ENCODE measurements around the gene BARHL2. TPM values are rescaled to one million over a fixed set of nuclear protein-coding genes. Genes with fewer than 3 reads are reported as not detected.

Gene BARHL2
- total RNA-seq, 1 experiment from 2014 or later, result not detected

DNA sequence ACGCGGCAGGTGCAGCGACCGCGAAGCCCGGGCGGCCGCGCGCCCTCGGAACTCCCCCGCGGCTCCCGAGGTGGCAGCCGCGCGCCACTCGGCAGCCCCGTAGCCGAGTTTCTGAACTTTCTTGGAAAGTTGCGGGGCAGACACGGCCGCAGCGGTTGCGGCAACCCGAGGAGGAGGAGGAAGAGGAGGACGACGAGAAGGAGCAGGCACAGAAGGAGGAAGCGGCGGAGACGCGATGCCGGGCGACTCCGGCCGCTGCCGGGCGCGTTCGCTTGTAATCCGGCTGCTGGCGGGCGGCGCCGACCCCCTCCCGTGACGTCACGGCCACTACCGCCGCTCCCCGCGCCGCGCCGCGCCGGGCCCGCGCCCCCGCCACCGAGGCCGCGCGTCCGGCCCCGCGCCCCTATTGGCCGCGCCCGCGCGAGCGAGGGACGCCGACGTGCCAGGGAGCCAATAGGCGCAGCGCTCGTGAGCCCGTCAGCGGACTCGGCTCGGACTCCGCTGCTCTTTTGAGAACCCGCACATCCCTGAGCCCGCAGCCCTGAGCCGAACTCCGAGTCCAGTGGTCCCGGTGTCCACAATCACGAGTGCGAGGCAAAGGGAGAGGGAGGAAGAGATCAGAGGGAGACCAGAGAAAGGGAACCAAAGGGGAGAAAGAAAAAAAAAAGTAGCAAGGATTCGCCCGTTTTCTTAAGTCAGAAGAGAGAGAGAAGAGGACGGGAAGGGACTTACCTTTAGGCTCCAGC, 736 bp upstream of the BARHL2 start:
- H3K9me3 Mint-ChIP-seq, result no peaks in the 10 kb centered on the region
- POLR2A ChIA-PET, result interaction anchor here (0.6 kb wide), 1 partner anchor 463 kb away, joined by 3 read pairs; no protein-coding TSS in a partner anchor
- CTCF ChIA-PET, result interaction anchor here (1.1 to 2.6 kb wide), 5 partner anchors 11 to 447 kb away, joined by 6 to 27 read pairs (median 11); no protein-coding TSS in a partner anchor
- peak; percentile 78 for DNase-seq (ENCODE audit: low spot score)
- peak; percentile 60 for ATAC-seq
- peaks cover 99% of the 10 kb centered on the region for H3K27me3 Mint-ChIP-seq (ENCODE audit: low read depth)
- H3K4me3 Mint-ChIP-seq, result peak overlapping the region; percentile 80
- peak; percentile 67 for TF ChIP-seq NFYB (CRISPR knock-in tag; conservative IDR thresholded peaks at IDR 0.05; ENCODE audit: low read depth)
- TF ChIP-seq, protein P1, sequence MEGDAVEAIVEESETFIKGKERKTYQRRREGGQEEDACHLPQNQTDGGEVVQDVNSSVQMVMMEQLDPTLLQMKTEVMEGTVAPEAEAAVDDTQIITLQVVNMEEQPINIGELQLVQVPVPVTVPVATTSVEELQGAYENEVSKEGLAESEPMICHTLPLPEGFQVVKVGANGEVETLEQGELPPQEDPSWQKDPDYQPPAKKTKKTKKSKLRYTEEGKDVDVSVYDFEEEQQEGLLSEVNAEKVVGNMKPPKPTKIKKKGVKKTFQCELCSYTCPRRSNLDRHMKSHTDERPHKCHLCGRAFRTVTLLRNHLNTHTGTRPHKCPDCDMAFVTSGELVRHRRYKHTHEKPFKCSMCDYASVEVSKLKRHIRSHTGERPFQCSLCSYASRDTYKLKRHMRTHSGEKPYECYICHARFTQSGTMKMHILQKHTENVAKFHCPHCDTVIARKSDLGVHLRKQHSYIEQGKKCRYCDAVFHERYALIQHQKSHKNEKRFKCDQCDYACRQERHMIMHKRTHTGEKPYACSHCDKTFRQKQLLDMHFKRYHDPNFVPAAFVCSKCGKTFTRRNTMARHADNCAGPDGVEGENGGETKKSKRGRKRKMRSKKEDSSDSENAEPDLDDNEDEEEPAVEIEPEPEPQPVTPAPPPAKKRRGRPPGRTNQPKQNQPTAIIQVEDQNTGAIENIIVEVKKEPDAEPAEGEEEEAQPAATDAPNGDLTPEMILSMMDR (IDR thresholded peaks at IDR 0.05), result no peak
- peaks cover 62% of the 10 kb centered on the region for H3K4me1 Mint-ChIP-seq
- H3K27ac Mint-ChIP-seq, result peak overlapping the region; percentile 64; the same call in 1 of the 2 replicates
- H3K36me3 Mint-ChIP-seq, result no peaks in the 10 kb centered on the region; the same call in 1 of the 2 replicates

DNA sequence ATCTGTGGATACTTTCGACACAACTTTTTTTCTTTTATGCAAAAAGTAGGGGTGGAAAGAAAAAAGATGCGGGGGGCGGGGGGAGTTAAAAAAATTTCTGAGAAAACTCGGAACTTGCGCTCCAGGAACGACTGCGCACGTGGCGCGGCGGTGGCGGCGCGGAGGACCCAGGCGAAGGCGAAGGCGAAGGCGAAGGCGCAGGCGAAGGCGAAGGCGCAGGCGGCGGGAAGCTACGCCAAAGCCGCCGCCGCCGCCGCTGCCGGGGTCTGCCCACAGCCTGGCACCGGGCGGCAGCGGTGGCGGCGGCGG, 208 bp upstream of the BARHL2 start:
- peaks cover 66% of the 10 kb centered on the region for H3K4me1 Mint-ChIP-seq
- H3K9me3 Mint-ChIP-seq, result no peaks in the 10 kb centered on the region
- no peak for ATAC-seq

DNA sequence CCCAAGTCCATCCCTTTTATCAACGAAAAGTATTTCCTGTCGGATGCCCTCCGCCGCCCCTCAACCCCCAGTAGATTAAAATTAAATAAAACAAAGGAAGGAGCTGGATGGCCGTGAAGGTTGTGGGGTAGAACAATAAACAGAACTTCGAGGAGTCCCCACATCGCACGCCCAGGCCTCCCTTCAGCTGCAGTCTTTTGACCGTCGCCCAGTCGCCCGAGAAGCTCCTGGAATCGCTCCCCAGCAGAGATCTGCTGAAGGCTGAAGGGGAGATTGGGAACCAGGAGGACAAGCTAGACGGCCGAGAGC, 905 bp downstream of the BARHL2 start:
- Mint-ChIP-seq H3K9me3 (no peaks in the 10 kb centered on the region), H3K4me3 (peak overlapping the region; percentile 75), H3K27ac (no peak overlapping the region), H3K27me3 (ENCODE audit: low read depth) (peaks cover 99% of the 10 kb centered on the region), H3K36me3 (no peaks in the 10 kb centered on the region; the same call in 1 of the 2 replicates), H3K4me1 (peaks cover 71% of the 10 kb centered on the region)
- no peak for TF ChIP-seq ZNF423 (CRISPR knock-in tag; IDR thresholded peaks at IDR 0.05)
- TF ChIP-seq NFYB (CRISPR knock-in tag; conservative IDR thresholded peaks at IDR 0.05; ENCODE audit: low read depth), result no peak
- TF ChIP-seq SOX15 (CRISPR knock-in tag; IDR thresholded peaks at IDR 0.05), result no peak
- TF ChIP-seq, protein P2, sequence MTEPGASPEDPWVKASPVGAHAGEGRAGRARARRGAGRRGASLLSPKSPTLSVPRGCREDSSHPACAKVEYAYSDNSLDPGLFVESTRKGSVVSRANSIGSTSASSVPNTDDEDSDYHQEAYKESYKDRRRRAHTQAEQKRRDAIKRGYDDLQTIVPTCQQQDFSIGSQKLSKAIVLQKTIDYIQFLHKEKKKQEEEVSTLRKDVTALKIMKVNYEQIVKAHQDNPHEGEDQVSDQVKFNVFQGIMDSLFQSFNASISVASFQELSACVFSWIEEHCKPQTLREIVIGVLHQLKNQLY (CRISPR knock-in tag; IDR thresholded peaks at IDR 0.05), result no peak
- no peak for TF ChIP-seq ZNF396 (CRISPR knock-in tag; IDR thresholded peaks at IDR 0.05; ENCODE audit: borderline replicate concordance)
- TF ChIP-seq, protein P3, sequence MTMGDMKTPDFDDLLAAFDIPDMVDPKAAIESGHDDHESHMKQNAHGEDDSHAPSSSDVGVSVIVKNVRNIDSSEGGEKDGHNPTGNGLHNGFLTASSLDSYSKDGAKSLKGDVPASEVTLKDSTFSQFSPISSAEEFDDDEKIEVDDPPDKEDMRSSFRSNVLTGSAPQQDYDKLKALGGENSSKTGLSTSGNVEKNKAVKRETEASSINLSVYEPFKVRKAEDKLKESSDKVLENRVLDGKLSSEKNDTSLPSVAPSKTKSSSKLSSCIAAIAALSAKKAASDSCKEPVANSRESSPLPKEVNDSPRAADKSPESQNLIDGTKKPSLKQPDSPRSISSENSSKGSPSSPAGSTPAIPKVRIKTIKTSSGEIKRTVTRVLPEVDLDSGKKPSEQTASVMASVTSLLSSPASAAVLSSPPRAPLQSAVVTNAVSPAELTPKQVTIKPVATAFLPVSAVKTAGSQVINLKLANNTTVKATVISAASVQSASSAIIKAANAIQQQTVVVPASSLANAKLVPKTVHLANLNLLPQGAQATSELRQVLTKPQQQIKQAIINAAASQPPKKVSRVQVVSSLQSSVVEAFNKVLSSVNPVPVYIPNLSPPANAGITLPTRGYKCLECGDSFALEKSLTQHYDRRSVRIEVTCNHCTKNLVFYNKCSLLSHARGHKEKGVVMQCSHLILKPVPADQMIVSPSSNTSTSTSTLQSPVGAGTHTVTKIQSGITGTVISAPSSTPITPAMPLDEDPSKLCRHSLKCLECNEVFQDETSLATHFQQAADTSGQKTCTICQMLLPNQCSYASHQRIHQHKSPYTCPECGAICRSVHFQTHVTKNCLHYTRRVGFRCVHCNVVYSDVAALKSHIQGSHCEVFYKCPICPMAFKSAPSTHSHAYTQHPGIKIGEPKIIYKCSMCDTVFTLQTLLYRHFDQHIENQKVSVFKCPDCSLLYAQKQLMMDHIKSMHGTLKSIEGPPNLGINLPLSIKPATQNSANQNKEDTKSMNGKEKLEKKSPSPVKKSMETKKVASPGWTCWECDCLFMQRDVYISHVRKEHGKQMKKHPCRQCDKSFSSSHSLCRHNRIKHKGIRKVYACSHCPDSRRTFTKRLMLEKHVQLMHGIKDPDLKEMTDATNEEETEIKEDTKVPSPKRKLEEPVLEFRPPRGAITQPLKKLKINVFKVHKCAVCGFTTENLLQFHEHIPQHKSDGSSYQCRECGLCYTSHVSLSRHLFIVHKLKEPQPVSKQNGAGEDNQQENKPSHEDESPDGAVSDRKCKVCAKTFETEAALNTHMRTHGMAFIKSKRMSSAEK (CRISPR knock-in tag; IDR thresholded peaks at IDR 0.05; ENCODE audit: borderline replicate concordance), result no peak
- TF ChIP-seq ELF4 (CRISPR knock-in tag; IDR thresholded peaks at IDR 0.05; ENCODE audit: low read depth), result no peak
- no peak for TF ChIP-seq HMGA2 (CRISPR knock-in tag; IDR thresholded peaks at IDR 0.05)
- TF ChIP-seq ZNF121 (CRISPR knock-in tag; IDR thresholded peaks at IDR 0.05), result no peak
- no peak for TF ChIP-seq CBFB (CRISPR knock-in tag; IDR thresholded peaks at IDR 0.05; ENCODE audit: low read depth)
- TF ChIP-seq CREB1 (CRISPR knock-in tag; IDR thresholded peaks at IDR 0.05), result no peak
- CTCF ChIA-PET, result interaction anchor here (0.9 to 2.2 kb wide), 8 partner anchors 9 to 449 kb away, joined by 3 to 7 read pairs (median 4); no protein-coding TSS in a partner anchor
- no peak for DNase-seq (ENCODE audit: low spot score)
- ATAC-seq, result no peak
- POLR2A ChIA-PET, result interaction anchor here (1.3 kb wide), 1 partner anchor 9 kb away, joined by 4 read pairs; no protein-coding TSS in a partner anchor

More for the DNA sequence above, 208 bp upstream of the BARHL2 start:
- TF ChIP-seq, protein P4, sequence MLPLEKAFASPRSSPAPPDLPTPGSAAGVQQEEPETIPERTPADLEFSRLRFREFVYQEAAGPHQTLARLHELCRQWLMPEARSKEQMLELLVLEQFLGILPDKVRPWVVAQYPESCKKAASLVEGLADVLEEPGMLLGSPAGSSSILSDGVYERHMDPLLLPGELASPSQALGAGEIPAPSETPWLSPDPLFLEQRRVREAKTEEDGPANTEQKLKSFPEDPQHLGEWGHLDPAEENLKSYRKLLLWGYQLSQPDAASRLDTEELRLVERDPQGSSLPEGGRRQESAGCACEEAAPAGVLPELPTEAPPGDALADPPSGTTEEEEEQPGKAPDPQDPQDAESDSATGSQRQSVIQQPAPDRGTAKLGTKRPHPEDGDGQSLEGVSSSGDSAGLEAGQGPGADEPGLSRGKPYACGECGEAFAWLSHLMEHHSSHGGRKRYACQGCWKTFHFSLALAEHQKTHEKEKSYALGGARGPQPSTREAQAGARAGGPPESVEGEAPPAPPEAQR (CRISPR knock-in tag; IDR thresholded peaks at IDR 0.05), result no peak
- TF ChIP-seq, protein P5, sequence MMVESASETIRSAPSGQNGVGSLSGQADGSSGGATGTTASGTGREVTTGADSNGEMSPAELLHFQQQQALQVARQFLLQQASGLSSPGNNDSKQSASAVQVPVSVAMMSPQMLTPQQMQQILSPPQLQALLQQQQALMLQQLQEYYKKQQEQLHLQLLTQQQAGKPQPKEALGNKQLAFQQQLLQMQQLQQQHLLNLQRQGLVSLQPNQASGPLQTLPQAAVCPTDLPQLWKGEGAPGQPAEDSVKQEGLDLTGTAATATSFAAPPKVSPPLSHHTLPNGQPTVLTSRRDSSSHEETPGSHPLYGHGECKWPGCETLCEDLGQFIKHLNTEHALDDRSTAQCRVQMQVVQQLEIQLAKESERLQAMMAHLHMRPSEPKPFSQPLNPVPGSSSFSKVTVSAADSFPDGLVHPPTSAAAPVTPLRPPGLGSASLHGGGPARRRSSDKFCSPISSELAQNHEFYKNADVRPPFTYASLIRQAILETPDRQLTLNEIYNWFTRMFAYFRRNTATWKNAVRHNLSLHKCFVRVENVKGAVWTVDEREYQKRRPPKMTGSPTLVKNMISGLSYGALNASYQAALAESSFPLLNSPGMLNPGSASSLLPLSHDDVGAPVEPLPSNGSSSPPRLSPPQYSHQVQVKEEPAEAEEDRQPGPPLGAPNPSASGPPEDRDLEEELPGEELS (CRISPR knock-in tag; IDR thresholded peaks at IDR 0.05), result no peak
- TF ChIP-seq TP53 (CRISPR knock-in tag; IDR thresholded peaks at IDR 0.05), result no peak
- TF ChIP-seq NR3C1 (CRISPR knock-in tag; conservative IDR thresholded peaks at IDR 0.05; ENCODE audit: low read depth), result no peak
- TF ChIP-seq, protein P6, sequence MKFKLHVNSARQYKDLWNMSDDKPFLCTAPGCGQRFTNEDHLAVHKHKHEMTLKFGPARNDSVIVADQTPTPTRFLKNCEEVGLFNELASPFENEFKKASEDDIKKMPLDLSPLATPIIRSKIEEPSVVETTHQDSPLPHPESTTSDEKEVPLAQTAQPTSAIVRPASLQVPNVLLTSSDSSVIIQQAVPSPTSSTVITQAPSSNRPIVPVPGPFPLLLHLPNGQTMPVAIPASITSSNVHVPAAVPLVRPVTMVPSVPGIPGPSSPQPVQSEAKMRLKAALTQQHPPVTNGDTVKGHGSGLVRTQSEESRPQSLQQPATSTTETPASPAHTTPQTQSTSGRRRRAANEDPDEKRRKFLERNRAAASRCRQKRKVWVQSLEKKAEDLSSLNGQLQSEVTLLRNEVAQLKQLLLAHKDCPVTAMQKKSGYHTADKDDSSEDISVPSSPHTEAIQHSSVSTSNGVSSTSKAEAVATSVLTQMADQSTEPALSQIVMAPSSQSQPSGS (CRISPR knock-in tag; IDR thresholded peaks at IDR 0.05; ENCODE audit: borderline replicate concordance, low read depth), result no peak
- Mint-ChIP-seq H3K36me3 (no peaks in the 10 kb centered on the region; the same call in 1 of the 2 replicates), H3K27ac (no peak overlapping the region), H3K4me3 (peak overlapping the region; percentile 75), H3K27me3 (ENCODE audit: low read depth) (peaks cover 99% of the 10 kb centered on the region)
- POLR2A ChIA-PET, result no interaction called here
- CTCF ChIA-PET, result interaction anchor here (1.1 to 2.2 kb wide), 3 partner anchors 10 to 101 kb away, joined by 6 to 7 read pairs (median 6); no protein-coding TSS in a partner anchor
- no peak for DNase-seq (ENCODE audit: low spot score)
